D341Med (cell line): ENCODE measurements around the gene GABRG3.

Source experiments
- DNase-seq: peaks from one replicate; pipeline ENCODE4 v3.0.0; 2012; ENCODE audit warnings: low spot score

GABRG3 gene

DNA sequence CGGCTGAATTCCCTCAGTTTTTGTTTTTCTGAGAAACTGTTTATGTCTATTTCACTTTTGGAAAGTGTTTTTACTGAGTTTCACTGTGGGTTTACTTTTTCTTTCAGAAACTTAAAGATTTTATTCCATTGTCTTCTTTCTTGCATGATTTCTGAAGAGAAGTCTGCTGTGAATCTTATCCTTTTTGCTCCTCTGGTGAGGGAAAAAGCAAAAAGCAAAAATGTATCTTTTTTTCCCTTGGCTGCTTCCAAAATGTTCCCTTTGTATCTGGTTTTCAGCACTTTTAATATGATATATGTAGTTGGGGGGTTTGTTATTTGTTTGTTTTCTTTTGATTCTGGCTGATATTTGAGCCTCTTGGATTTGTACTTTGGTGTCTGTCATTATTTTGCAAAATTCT, 538.0 kb downstream of the GABRG3 start:
- no peak for DNase-seq

DNA sequence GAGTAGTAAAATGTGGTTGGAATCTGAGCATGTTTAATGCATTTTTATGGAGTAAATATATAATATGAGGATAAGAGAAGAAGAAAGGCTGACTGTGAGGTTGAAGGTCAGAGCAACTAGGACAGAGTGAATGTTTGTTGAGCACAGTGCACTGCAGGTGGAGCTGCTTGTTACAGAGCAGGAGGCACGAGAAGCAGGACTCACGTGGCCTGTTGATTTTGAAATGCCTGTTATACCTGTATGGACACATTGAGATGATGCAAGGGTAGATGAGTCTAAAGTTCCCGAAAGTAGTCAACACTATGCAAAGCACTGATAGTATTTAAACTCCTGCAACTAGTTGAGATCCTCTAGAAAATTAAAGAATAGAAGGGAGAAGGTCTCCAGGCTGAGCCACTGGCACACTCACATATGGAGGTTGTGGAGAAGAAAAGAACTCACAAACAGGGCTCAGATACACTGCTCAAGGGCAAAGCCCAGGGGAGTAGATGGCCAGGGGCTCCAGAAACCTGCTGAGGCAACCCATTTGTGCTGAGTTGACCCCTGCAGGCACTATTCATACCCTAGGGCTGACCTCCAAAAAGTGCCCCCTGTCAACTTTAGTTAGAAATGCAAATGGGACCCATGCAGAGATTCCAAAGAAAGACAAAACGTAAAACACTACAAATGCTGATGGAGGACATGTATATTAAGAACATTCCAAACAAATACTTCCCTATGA, 541.5 kb downstream of the GABRG3 start:
- DNase-seq, result no peak

DNA sequence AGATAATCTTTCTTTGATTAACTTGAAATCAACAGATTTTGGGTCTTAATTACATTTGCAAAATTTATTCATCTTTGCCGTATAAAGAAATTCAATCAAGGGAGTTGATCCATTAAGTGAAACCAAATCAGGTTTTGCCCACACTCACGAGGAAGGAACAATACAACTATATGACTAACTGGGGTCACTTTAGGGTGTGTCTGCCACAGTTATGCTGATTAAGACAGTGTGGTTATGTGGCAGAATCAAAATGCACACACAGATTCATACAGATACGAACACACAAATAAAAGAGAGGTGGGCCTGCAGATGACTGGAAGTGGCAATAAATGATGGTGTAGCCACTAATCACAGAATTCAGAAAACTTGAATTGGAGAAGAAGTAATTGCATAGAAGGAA, 543.5 kb downstream of the GABRG3 start:
- DNase-seq, result no peak

DNA sequence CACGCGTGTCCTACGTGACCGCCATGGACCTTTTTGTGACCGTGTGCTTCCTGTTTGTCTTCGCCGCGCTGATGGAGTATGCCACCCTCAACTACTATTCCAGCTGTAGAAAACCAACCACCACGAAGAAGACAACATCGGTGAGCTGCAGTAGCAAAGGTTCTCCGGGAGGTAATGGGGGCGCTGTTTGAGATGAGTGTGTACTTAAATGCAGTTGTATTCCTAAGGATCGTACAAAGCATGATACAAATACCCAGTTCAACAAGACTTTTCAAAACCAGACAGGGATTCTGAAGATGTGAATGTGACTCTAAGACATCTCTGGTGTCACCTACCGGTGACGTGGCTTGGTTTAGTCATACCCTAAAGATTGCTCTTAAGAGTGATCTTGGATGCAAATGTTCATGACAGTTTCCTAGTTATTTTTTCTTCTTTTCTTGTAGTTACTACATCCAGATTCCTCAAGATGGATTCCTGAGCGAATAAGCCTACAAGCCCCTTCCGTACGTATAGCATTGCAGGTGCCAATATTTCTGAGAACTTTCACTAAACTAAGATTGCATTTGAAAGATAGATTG, 556.6 kb downstream of the GABRG3 start:
- DNase-seq, result no peak

DNA sequence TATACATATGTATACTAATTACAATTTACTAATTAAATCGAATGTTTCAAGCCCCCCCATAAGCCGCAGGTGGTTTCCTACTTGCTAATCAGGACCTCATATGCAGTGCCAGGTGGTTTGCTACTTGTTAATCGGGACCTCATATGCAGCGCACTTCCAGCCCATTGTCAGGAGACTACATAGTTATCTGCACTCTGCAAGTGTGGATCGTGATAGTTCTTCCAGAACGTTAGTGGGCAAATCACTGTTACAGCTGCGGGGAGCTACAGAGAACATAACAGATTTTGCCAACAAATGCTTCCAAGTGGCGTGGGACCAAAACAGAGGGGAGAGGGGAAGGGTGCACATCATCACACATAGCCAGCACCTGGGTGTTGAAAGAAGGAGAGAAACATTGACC, 558.4 kb downstream of the GABRG3 start:
- DNase-seq, result no peak

DNA sequence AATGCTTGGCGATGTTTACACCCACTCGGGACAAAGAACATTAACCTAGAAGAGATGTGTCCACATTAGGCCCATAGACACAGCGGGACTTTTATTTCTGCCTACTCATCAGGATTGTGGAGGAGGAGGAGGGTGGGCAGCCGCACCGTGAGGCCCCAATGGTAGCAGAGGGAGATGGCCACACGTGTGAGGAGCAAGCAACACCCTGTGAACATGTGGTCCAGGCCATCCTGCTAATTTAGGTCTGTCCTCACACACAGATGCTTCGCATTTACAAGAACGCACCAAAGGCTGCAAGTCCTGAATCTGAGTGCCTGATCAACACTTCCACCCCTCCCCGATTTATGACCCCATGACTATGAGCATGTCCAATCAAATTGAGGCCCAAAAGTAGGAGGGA, 560.0 kb downstream of the GABRG3 start:
- DNase-seq, result no peak

DNA sequence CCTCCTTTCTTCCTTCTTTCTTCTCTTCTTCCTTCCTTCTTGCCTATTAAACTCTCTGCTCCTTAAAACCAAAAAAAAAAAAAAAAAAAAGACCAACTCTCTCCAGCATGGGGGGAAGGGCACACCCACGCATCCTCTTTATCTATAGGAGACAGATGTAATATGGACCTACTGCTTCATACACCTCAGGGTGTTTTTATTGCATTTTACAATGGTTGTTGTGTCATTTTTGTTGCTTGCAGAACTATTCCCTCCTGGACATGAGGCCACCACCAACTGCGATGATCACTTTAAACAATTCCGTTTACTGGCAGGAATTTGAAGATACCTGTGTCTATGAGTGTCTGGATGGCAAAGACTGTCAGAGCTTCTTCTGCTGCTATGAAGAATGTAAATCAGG, 561.4 kb downstream of the GABRG3 start:
- DNase-seq, result no peak

DNA sequence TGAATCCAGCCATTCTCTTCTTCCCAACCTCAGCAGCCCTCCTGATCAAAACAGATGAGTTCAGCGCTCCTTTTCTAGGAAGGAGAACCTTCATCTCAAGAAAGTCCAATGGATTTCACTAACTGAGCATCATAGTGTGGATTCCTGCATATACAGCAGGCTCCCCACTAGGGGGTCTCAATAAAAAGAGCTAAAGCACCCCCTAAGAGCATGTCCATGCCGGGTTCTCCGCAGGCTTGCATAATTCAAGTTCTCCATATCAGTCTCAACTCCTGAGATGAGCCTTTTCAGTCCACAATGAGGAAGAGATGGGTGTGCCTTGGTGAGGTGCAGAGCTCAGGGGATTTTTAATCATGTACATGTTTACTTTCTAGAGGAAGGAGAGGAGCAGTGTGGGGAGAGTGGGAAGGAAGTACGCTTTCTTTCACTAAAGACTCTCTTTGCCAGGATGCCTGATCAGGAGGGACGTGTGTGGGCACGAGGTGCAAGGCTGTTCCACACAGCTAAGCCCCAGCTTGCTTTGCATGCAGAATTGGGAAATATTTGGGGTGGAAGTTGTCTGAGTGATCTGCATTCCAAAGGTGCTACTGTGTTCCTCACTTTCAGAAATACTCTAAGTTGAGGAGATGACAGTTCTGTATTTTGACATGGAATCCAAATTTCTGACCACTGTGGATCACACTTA, 564.6 kb downstream of the GABRG3 start:
- DNase-seq, result no peak

DNA sequence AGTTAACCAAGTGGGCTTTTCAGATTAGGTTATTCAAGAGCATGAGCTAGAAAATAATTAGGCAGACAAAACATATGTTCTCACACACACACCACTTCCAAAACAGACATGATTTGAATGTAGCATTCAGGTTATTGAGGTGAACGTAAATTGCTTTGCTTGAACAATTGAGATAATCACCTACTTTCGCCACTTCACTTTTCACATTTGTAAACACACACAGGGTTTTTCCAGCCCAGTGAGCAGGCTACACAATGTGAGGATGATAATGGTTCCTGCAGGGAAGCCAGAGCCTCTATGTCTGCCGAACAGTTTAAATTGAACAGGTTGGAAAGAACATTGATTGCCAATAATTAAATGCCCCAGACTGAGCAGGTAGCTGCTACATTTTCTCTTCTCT, 567.3 kb downstream of the GABRG3 start:
- DNase-seq, result no peak

DNA sequence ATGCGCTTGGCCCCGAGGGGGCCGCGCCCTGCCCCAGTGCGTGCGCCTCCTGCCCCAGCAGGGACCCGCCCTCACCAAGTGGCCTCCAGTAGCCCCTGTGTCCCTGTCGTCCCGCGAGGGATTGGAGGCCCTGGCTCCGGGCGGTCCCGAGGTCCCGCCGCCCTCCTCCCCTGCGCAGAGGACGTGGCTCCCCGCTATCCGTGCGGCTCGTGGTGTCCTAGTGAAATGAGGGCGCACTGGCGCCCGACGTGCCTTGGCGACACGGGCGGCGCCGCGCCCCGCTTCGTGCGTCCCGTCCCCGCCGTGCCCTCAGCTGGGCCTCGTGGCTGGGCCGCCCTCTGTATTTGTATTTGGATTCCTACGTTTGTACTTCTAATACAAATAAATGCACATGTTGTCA, 570.6 kb downstream of the GABRG3 start:
- DNase-seq, result no peak

DNA sequence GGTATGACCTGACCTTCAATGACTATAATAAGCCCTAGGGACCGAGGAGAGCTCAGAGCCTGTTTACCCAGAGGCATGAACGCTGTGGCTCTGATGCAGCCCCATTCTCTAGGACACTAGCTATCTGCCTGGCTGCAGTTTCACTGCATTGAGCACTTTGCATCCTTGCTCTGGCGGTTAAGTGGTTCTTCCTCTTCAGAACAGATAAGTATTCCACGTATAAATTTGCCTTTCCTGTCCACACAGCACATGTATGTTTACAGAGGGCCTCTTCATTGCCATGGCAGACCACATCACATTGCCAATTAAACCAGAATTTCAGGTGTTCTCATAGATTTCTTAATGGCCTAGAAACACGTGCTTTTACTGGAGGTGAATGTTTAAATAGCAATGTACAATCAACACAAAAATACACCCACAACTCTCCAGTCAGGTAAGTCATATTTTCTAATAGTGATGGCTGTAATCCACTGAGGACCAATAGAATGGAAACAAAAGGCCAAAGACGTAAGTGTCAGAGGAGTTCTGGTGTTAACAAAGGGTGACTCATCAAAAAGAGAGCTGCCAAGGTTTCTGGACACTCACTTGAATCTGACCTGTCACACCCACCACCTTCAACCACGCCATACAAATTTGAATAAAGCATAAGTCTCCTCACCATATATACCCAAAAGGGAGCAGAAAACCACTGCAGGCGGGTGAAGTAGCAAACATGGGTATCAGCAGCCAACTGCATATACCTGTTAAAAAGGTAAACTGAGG, 574.7 kb downstream of the GABRG3 start:
- no peak for DNase-seq

DNA sequence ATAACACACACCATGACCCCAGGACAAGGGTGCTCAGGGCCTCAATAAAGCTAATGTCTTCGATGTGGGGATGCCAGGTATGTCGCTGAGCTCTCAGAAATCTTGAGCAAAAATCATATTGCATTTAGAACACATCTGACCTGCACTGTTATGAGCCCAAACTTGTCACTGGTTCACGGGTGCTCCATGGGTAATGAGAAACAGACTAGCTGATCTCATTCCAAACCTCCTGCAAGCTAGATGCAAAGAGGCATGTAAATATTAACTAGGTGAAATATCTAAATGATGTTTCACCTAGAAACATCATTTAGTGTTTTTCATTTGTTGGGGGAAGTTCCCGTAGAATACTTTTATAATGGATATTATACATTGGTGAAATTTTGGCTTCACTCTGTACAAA, 578.8 kb downstream of the GABRG3 start:
- no peak for DNase-seq

DNA sequence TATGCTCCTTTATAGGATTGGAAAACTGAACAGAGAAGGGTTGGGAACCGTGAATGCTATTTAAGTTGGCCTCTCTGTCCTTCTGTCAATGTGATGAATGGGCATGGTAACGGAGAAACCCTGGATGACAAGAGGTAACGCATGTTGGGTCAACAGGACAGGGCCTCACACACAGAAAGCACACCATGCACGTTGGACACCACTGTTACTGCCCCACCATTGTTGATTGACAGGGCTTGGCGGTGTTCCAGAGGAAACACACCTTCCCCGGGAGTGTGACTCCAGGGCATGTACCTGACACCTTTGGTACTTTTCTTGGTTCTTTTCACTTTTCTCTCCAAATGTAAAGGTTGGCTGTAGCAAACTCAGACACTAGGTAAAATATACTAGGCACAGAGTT, 579.7 kb downstream of the GABRG3 start:
- no peak for DNase-seq

DNA sequence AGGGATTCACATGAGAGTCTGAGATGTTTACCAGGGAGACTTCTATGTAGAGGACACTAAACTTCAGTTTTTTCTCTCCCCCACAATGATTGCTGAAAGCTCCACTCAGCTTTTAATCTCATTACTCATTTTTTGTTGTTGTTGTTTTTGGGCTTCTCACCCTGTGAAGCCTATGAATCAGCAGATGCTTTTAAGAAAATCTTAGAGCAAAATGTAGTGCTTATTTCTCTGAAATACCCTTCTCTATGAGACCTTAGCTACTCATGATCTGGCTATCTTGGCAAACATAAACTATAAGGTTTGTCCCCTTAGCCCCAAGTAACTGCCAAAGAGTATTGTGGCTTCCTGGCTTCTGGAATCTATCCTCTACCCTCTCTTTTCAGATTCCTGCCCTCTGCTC, 590.8 kb downstream of the GABRG3 start:
- DNase-seq, result no peak

DNA sequence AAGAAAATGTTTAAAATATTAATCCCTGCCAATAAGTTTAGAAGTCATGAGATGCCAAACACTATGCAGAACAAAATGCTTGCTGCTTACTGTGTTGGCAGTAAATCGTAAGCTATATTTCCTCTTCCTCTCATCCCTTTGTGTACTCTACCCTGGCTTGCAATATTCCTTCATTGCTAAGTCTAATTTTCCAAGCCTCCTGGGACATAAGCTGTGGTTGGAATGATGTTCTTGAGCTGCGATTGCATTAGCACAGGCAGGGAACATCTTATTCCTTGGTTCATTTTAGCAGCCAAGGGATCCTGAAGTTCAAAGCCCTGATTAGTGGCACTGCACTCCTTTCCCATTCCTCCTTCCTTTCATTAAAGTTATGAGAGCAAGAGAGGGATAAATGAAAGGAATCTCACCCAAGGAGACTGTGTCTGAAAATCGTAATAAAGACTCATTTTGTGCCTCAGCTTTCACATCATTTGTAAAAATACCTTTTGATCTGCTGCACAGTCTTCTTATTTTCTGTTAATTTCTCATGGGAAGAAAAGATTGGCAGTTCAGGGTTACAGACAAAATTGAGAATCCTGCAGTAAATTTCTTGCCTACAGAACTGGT, 592.9 kb downstream of the GABRG3 start:
- no peak for DNase-seq

DNA sequence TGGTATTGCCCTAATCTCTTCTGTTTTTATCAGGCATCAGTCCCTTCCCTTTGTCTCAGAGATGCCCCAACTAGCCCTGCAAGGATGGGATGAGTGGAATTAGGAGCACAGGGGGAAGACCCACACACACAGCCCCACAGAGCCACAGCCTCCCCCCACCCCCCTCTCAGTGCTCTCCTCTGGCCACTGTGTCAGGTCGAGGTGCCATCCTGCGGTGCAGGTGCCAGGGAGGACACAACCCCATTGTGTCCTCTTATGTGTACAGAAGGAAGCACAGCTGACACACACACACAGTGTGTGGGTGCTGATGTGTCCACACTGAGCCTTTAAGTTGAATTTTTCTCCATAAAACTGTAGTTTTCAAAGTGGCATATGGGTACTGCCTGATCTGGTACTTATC, 593.7 kb downstream of the GABRG3 start:
- DNase-seq, result no peak

DNA sequence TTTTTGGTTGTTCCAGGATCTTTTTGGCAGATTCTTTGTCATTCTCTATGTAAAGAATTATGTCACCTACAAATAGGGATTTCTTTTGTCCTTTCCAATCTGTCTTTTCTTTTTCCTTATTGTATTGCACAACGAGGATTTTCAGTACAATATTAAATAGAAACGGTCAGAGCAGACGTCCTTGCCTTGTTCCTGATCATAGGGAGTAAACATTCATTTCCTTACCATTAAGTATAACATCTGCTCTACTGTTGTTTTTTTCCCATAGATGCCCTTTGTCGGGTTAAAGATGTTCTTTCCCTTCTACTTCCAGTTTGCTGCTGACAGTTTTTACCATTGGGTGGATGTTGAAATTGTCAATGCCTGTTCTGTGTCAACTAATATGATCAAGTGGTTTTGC, 599.8 kb downstream of the GABRG3 start:
- DNase-seq, result no peak

DNA sequence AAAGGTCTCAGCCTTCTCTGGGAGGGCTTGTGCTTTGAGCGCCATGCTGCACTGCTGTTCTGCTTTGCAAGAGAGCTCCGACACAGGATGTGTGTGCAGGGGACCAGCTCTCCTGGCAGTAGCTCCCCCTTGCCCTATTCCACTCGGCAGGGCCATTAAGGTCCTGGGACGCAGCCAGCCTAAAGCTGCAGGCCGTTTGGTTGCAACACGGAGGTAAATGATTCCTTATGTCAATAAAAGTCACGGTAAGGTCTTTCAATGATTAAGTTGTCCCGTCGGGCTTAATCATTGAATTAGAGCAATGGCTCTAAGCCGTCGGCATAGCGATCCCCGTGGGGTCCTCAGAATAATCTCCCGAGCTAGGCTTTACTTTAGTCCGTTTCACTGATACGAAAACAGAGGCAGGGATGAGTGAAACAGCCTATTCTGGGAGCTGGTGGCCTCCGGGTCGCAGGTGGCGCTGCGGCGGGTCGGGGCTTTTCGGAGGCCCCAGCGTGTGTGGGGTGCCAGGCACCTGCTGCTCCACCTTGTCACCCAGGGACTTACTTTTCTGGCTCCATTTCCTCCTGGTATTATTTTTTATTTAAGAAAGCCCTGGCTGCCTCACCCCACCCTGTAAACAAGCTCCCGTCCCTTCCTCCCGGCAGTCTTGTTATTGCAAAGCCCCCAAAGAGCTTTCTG, 603.0 kb downstream of the GABRG3 start:
- DNase-seq, result no peak

DNA sequence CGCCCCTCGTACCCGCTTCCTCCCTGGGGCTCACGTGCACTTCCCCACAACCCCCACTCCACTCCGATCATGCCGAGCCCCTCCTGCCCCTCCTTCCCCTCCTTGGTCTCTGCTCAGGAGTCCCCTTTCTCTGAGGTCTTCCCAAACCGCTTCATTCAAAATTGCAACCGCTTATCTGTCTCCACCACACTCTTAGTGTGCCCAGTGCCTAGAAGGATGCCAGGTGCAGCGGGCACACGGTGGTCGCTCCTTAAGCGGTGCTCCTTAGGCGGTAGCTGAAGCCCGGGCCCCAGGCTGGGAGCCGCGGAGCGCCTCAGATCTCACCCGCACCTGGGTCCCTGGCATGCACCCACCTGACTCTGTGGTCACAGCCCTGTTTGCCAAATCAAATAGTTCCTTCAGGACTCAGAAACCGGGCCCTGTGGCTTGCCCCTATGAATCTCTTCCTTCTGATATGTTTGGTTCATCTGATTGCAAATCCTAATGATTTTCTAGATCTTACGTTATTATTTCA, 603.6 kb downstream of the GABRG3 start:
- DNase-seq, result no peak

DNA sequence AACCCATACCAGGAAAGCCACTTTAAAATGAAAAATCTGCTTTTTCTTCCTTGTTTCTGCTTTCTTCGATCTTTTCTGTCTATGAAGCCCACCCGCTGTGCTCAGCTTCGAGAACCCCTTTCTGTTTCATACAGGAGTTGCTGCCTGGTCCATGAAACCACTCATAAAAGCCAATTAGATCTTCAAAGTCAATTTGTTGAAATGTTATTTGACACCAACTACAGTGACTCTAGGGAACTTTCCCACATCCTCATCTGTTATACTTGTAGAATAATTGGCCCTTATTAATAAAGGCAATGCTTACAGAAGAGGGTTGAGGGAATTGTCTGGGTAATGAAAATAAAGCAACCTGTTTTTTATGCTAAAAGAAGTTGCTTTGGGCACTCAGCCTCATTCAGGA, 604.5 kb downstream of the GABRG3 start:
- DNase-seq, result no peak

DNA sequence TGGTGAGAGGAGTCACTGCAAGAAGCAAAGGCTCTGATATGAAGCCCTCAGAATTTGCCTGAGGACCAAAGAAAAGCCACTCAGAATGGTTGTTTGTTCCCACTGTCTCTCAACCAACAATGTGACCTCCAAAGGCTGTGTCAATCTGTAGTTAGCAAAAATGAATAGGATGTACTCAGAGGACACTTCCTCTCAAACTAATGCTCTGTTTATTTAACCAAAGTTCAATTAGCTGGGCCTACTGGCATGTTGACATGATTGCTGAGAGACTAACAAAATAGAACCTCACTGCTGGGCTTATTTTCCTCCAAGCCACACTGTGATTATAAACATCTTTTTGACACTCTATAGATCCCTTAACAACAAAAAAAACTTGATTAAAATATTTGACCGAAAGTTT, 605.6 kb downstream of the GABRG3 start:
- DNase-seq, result no peak

DNA sequence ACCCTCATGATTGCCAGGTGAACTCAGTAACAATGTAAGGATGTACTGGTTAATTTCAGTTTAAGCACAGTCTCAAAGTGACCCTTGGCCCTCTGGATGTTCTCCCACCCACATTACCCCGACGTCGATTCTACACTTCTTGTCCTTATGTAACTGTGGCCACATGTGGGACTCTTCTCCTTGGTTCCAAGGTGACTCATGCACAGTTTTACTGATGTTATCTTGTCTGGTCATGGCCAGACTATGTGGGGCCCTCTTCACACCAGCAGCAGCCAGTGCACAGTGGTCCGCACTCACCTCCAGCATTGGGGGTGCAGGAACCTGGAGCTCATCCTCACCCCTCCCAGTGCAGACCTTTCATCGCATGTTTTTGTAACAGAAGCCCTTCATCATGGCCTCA, 608.8 kb downstream of the GABRG3 start:
- DNase-seq, result no peak
